Left cardiac atrium (tissue), 4 donors: Measurements from ENCODE around the gene TENM3. TPM values are rescaled to one million over a fixed set of nuclear protein-coding genes. Genes with fewer than 3 reads are reported as not detected.

Experiments used
- ATAC-seq, 2 donors: fragments of 200-7000 bp; cut with Tn5 transposase; one replicate each; pipeline ENCODE4 v1.9.1; 2020; ENCODE audit warnings: mild to moderate bottlenecking in 2 of 2, moderate library complexity in 2 of 2
- DNase-seq: peaks from one replicate; pipeline ENCODE4 v3.0.0-alpha.2; 2020
- intact Hi-C, 2 donors: fragments of 100-400 bp; cut with DNase I; formaldehyde crosslinking; loops; one replicate each; pipeline versions ENCODE4 v1.14.1 to v1.15.1; 2022 to 2023
- total RNA-seq, 2 donors: library from RNA; stranded (reverse); fragmentation: NEBNext Ultra II Directional; extraction: Animal tissue kit (Norgen Biotek cat#: 25700); gene quantifications; one replicate each; pipeline ENCODE4 v1.2.1, GENCODE V29; 2021
- donor health status: DM: no; HTN: yes; CAD: no.
- donor health status: DM: no; HTN: yes; CAD: no; lungs with severe emphysema.
- donor health status: DM: yes; HTN: yes; CAD: no.
- donor health status: Dilated cardiomyopathy.

Gene TENM3
- total RNA-seq, 2 donors from 2014 or later: 6.6 to 9.2 TPM

DNA sequence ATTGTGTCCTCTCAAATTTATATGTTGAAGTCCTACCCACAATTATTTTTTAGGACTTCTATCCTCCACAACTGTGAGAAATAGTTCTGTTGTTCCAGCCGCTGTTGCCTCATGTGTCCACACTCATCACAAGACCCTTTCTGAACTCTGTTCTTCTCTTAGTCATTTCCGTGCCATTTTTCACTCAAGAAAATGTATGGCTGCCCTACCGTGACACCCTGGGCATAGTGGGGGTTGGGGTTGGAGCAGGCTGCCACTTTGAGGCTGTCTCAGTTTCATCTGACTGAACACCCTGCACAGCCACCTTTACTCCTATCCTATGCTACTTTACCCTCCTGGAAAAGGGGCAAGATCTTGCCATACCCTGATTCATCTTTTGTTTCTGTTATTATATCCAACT, 319.1 kb downstream of the TENM3 start:
- intact Hi-C loops: no loop called here
- ATAC-seq: no peak
- no peak for DNase-seq

GRCh38 chr4:182564724-182565369, 321.6 kb downstream of the TENM3 start:
- no peak for DNase-seq
- no peak for ATAC-seq
- intact Hi-C loops: no loop called here

DNA sequence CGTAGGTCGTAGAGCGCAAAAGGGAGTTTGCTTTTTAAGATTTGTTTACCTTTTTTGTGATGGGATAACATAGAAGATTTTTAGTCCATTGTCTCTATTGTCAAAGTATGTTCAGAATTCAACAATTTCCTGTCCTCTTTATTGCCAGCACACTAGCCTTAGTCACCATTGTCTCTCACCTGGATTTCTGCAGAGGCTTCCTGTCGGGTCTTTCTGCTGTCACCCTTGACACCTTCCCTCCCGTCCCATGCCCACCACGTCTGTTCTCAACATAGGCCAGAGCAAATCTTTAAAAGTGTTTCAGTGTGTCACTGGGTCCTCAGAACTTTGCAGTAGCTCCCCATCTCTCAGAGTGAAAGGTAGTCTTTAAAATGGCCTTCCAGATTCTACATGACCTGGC, 323.9 kb downstream of the TENM3 start:
- DNase-seq: no peak
- no peak for ATAC-seq
- intact Hi-C loops: no loop called here

- ATAC-seq: no peak
- DNase-seq: no peak
- intact Hi-C loops: no loop called here
Observed at GRCh38 chr4:182569561-182569960, 326.4 kb downstream of the TENM3 start.

- ATAC-seq (no peak), DNase-seq (no peak)
- intact Hi-C loops: no loop called here
Observed at GRCh38 chr4:182574706-182575105, 331.5 kb downstream of the TENM3 start.

DNA sequence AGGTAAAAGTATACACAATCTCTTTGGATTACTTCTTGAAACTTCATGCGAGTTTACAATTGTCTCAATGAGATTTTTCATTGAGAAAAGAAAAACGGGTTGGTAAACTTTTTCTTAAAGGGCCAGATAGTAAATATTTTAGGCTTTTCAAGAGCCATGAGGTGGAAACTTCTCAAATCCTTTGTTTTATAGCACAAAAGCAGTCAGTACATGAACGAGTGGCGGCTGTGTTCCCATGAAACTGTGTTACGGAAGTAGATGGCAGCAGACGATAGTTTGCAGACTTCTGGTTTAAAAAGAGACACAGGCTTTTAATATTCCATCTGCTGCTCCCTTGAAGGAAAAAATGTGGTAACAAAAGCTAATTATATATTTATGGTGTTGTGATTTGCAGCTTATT, 332.0 kb downstream of the TENM3 start:
- ATAC-seq (no peak), DNase-seq (no peak)
- intact Hi-C loops: no loop called here

DNA sequence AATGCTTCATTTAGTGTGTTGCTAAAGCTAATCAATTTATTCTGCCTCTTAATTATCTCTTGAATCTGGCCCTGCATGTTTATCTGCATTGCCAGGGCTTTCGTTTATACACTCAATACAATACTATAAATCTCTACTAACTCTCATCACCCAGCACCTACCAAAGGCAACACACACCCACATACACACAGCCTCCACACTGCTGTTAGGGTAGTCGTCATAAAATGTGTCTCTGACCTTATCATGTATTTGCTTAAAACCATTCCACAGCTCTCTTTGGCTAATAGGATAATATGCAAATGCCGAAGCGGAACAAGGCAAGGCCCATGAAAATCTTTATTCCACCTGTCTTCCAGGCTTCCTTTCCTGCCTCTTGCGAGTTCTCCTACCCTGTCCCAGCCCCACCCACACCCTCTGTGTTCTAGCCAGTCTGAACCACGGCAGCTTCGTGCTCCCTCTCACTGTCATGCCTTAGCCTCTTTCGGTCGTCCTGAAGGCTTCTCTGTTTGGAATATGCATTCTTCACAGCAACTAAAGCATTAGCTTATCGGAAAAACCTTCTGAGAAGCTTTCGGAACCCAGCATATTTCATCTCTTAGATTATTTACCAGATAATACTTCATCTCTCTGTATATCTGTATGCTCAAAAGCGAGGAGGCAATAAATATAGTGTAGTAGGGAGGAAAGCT, 333.5 kb downstream of the TENM3 start:
- DNase-seq (no peak), ATAC-seq (peak in 1 of 2 donors; percentile 61)
- intact Hi-C loops: no loop called here

- no peak for ATAC-seq
- intact Hi-C loops: no loop called here
- DNase-seq: no peak
Observed at GRCh38 chr4:182577411-182577810, 334.2 kb downstream of the TENM3 start.

DNA sequence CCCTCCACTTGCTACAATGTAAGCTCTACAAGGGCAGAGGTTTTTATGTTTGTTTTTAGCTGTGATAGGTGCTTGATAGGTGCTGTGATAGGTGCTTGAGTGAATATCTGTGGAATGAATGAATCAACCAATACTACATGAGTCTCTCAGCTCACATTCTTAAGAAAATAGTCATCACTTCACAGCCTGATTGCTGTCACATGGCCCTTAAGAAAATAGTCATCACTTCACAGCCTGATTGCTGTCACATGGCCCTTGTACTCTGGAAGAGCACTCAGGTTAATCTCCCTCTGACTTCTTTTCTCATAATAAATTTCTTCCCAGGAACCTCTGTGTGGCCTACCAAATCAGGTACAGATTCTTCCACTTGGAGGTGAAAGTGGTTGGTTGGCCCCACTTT, 335.2 kb downstream of the TENM3 start:
- DNase-seq: no peak
- intact Hi-C loops: no loop called here
- ATAC-seq: peak in 1 of 2 donors; percentile 74

DNA sequence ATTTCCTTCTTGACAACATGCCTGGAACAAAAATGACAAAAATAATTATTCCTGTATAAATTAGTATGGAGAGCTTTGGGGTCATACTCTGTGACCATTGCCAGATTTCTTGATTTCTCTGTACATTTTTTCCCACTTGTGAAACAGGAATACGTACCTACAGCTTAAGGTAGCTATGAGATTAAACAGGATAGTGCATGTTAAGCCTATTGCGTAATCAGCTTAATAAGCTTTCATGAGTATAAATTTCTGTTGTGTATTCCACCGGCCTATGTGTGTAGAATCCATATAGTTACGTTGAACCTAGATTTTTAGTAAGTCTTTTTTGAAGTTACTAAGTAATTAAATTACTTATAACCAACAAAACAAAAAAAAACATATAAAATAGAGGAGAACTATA, 339.0 kb downstream of the TENM3 start:
- intact Hi-C loops: no loop called here
- ATAC-seq (no peak), DNase-seq (no peak)

DNA sequence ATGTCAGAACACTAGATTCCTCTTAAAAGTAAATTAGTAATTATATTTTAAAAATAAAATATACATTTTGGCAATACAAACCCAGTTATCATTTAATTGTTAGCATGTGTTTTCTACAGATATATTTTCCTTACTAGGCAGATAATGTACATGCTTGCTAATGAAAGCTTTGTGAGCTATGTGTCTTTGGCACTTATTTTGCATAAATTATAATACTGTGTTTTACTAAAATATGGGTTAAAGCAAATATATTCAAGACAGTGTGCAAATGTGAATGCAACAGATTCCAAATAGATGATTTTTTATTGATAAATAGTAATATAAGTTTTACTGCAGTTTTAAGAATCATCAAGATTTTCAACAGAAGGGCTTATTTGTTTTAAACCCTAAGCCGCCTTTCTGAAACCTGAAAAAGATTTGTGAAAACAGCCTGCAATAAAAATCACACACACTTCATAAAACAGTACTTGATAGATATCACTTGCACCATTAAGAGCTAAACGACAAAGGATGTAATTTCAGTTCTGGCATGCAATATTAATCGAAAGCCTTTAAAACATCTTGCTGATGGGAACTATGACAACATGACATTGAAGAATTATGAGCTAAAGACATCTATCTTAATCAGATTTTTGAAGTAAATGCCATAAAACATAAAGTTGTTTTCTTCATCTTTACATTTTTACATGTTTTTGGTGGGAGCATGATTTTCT, 340.7 kb downstream of the TENM3 start:
- ATAC-seq (no peak), DNase-seq (no peak)
- intact Hi-C loops: no loop called here

DNA sequence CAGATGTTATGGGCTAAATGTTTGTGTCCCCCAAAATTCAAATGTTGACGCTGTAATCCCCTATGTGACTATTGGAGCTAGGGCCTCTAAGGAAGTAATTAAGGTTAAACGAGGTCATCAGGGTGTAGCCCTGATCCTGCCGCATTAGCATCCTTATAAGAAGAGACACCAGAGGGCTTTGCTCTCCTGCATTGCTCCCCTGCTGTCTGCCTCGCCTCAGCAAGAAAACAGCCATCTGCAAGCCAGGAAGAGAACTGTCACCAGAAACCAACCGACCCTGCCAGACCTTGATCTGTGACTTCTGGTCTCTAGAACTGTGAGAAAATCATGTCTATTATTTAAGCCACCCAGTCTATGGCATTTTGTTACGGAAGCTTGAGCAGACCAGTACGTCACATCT, 342.1 kb downstream of the TENM3 start:
- intact Hi-C loops: no loop called here
- DNase-seq (no peak), ATAC-seq (no peak)

GRCh38 chr4:182589100-182589499, 345.9 kb downstream of the TENM3 start:
- DNase-seq (no peak), ATAC-seq (no peak)
- intact Hi-C loops: no loop called here

DNA sequence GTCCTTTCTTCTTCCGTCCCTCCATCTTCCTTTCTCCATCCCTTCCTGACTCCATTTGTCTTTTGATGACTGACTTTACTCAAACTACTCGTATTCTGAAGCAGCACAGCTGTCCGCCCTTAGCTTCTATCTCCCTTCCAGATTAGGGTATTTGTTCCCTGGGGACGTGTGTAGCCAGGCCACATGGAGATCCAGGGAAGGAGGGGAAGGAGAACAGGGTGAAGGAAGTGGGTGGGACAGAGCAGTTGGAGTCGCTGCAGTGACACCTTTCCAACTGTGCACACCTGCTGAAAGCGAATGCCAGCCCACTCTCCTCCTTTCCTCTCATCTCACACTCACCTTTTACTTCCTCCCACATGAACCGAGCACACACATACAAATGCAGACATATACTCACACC, 350.2 kb downstream of the TENM3 start:
- no peak for DNase-seq
- intact Hi-C loops: no loop called here
- no peak for ATAC-seq

- ATAC-seq (no peak), DNase-seq (no peak)
- intact Hi-C loops: no loop called here
Observed at GRCh38 chr4:182593864-182594263, 350.7 kb downstream of the TENM3 start.

- DNase-seq: no peak
- intact Hi-C loops: no loop called here
- no peak for ATAC-seq
Observed at GRCh38 chr4:182600093-182600492, 356.9 kb downstream of the TENM3 start.

GRCh38 chr4:182600856-182601255, 357.7 kb downstream of the TENM3 start:
- DNase-seq (no peak), ATAC-seq (no peak)
- intact Hi-C loops: no loop called here

DNA sequence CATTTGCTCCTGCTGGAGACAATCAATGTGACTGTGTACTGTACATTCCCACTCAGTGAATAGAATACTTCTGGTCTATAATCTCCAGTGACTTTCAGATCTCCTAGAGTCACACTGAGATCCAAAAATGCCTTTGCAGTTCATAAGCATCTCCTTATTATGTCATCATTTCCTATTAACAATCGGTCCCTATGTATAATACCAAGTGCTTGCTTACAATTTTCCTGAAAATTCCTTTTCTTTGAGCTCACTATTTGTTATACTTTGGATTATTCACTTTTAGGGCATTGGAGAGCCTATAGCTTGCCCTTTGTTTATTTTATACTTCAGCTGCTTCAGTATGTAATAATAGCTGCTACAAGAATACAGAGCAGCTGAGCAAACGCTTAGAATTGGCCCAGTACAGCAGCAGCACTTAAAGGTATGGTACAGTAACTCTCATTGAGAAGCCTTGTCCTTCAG, 361.0 kb downstream of the TENM3 start:
- DNase-seq (no peak), ATAC-seq (no peak)
- intact Hi-C loops: no loop called here

DNA sequence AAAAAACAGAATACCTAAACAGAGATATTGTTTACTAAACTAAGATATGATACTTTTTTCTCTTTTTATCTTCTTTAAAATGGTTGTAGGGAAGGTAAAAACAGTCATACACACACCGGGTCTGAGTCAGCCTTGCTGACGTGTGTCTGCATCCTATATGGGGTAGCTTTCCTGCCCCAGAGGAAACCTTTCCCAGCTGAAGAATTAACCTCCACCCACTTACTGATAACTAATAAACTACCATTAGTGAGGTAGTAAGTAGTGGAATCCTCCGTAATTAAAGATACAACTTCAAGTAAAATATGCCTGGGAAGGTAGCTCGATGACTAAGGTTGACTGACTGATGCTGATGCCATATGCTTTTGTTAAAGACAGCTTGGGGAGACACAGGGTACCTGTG, 361.8 kb downstream of the TENM3 start:
- DNase-seq (no peak), ATAC-seq (no peak)
- intact Hi-C loops: no loop called here

- intact Hi-C loops: no loop called here
- ATAC-seq (peak in 1 of 2 donors; percentile 19), DNase-seq (no peak)
Observed at GRCh38 chr4:182608525-182608924, 365.3 kb downstream of the TENM3 start.

DNA sequence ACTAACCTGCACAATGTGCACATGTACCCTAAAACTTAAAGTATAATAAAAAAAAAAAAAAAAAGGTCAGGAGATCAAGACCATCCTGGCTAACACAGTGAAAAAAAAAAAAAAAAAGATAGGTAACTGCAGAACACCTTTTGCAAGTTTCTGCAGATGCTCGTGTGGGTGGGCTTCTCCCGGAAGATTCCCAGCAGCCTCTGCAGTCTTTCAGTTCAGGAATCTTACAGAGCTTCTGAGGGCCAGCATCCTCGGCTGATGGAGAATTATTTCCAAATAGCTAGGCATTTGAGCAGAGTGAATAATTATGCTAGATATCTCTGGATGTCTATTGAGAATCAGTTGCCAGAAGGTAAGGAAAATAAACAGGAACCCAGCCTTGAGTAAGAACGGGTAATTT, 373.3 kb downstream of the TENM3 start:
- intact Hi-C loops: no loop called here
- no peak for ATAC-seq
- DNase-seq: no peak
